ENCODE measurements around the gene PTPN4.

DNA sequence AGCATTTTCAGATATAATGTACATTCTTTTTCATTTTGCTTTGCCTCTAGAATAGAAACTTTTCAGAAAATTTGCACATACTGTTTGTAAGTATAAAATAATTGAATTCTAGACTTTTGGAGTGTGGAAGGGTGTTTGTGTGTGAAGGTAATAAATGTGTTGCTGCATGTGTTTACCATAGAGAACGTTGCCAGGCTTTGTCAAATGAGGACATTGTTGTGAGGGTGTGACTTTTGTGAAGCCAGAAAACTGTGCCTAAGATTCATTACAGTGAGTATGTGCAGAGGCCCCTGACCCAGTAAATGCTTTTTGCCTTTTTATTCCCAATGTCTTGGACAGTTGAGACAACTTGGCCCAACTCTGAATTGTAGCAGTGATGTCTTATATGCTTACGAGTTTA lies 222.8 kb downstream of the PTPN4 start:
- TF ChIP-seq, protein P1, sequence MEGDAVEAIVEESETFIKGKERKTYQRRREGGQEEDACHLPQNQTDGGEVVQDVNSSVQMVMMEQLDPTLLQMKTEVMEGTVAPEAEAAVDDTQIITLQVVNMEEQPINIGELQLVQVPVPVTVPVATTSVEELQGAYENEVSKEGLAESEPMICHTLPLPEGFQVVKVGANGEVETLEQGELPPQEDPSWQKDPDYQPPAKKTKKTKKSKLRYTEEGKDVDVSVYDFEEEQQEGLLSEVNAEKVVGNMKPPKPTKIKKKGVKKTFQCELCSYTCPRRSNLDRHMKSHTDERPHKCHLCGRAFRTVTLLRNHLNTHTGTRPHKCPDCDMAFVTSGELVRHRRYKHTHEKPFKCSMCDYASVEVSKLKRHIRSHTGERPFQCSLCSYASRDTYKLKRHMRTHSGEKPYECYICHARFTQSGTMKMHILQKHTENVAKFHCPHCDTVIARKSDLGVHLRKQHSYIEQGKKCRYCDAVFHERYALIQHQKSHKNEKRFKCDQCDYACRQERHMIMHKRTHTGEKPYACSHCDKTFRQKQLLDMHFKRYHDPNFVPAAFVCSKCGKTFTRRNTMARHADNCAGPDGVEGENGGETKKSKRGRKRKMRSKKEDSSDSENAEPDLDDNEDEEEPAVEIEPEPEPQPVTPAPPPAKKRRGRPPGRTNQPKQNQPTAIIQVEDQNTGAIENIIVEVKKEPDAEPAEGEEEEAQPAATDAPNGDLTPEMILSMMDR (conservative IDR thresholded peaks at IDR 0.05; ENCODE audit: low read depth, low read length), result no peak
- no peak for TF ChIP-seq EZH2 (IDR thresholded peaks at IDR 0.05; ENCODE audit: borderline replicate concordance, low read depth, low read length, poor library complexity, severe bottlenecking)

Measured in A673 (cell line).